ENCODE results near the gene CHL1.

DNA sequence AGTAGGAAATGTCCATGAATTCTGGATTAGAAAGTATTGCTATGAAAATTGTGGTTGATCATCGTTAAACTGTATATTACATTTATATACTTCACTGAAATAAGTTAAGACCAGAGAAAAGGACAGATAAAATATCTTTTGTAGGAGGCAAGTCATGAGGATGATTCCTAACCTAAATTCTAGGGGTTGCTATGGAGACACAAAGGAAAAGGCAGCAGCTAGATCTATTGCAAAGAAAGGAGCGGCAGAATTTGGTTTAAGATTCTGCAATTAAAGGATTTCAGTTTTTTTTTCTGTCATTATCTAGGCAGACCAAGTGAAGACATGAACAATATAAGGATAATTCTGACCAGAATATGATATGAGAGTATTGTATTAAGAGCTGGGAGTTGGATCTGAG is 136.1 kb downstream of the CHL1 start:
- TF ChIP-seq, protein P1, sequence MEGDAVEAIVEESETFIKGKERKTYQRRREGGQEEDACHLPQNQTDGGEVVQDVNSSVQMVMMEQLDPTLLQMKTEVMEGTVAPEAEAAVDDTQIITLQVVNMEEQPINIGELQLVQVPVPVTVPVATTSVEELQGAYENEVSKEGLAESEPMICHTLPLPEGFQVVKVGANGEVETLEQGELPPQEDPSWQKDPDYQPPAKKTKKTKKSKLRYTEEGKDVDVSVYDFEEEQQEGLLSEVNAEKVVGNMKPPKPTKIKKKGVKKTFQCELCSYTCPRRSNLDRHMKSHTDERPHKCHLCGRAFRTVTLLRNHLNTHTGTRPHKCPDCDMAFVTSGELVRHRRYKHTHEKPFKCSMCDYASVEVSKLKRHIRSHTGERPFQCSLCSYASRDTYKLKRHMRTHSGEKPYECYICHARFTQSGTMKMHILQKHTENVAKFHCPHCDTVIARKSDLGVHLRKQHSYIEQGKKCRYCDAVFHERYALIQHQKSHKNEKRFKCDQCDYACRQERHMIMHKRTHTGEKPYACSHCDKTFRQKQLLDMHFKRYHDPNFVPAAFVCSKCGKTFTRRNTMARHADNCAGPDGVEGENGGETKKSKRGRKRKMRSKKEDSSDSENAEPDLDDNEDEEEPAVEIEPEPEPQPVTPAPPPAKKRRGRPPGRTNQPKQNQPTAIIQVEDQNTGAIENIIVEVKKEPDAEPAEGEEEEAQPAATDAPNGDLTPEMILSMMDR (IDR thresholded peaks at IDR 0.05), result no peak
- TF ChIP-seq POLR2A (IDR thresholded peaks at IDR 0.05), result no peak
